Measurements from ENCODE around the gene MKX.

GRCh38 chr10:27683226-27683625 lies 62.4 kb downstream of the MKX start:
- TF ChIP-seq POLR2A (IDR thresholded peaks at IDR 0.05) (no peak), POLR2AphosphoS5 (IDR thresholded peaks at IDR 0.05; ENCODE audit: insufficient read depth in 1 of 2, low read depth in 1 of 2) (no peak)
